Renal pelvis (tissue), 4 donors: Measurements from ENCODE around the gene RNASE8. TPM values are rescaled to one million over a fixed set of nuclear protein-coding genes. Genes with fewer than 3 reads are reported as not detected.

Experiments
- DNase-seq: peaks from one replicate; pipeline ENCODE4 v3.0.0-alpha.2; 2013
- polyA plus RNA-seq, 3 donors: library from polyadenylated mRNA; unstranded; fragments of 120-200 nt; gene quantifications; one replicate each; pipeline ENCODE4 v1.2.1, GENCODE V29; 2013; ENCODE audit not compliant: insufficient read length in 3 of 3

Gene RNASE8
- polyA plus RNA-seq, 3 donors, result not detected

GRCh38 chr14:21090940-21091663 lies 33.5 kb downstream of the RNASE8 start:
- DNase-seq, result no peak

- no peak for DNase-seq
Observed at GRCh38 chr14:21091821-21092272, 34.2 kb downstream of the RNASE8 start.

- DNase-seq, result peak; percentile 48
Observed at GRCh38 chr14:21092273-21093011, 34.8 kb downstream of the RNASE8 start.

GRCh38 chr14:21093018-21093417 lies 35.4 kb downstream of the RNASE8 start:
- DNase-seq, result no peak

GRCh38 chr14:21093769-21094681 lies 36.4 kb downstream of the RNASE8 start:
- peak; percentile 84 for DNase-seq

- no peak for DNase-seq
Observed at GRCh38 chr14:21095430-21096205, 38.0 kb downstream of the RNASE8 start.

- no peak for DNase-seq
Observed at GRCh38 chr14:21096438-21096837, 38.8 kb downstream of the RNASE8 start.

DNA sequence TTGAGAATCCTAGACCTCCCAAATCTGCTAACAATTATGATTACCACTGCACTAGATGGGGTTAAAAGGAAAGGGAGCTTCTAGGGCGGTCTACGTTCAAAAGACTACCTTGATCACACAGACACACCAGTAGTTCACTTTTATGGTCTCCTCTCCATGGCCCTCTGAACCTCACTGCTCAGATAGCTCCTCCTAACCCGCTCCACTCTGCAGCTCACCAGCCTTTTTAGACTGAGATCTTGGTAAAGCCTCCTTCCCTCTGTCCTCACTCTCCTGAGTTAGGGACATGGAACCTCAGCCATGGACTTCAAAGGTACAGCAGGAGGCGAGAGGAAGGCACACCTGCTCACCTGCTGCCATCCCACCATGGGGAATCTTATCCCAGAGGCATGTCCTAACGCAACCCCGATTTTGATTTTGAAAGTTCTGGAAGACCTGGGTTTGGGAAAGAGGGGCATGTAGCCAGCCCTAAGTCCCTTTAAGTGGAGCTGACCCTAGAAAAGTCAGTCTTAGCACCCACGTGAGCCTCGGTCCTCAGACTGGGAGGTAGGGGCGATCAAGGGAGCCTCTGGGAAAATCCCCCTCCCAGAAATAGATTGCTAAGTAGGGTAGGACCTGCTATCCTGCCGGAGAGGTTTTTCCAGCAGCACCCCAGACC lies 39.5 kb downstream of the RNASE8 start:
- DNase-seq, result no peak

GRCh38 chr14:21097636-21098075 lies 40.0 kb downstream of the RNASE8 start:
- DNase-seq, result no peak

DNA sequence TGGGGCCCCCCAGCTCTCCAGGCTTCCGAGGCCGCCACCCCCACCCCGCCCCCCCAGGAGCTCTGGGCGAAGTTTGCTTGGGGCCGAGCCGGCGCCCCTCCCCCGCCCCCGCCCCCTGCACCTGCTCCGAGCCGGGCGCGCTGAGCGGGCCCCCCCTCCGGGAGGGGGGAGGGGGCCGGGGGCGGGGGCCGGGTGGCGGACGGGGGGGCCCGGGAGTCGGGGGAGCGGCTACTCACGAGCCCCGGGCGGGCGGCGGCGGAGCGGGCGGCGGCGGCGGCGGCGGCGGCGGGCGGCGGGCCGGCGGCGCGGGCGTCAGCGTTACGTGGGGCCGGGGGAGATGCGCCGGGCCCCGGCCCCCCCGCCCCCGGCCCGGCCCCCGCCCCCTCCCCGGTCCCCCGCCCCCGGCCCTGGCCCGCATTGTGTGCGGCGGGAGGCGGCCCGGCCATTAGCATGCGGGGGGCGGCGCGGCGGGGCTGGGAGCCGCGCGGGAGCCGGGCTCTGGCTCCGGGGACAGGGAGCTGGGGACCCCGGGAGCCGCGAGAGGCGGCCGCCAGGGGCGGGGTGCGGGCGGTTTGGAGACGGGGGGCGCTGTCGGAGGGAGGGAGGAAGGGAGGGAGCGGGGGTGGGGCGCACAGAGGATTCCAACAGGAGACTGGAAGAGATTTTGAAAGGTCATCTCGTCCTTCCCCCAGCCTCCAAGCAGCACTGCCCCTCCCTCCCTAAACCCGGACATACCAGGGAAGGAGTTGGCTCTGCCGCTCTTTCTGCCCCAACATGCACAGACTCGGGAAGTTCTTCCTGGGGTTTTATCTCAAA lies 40.7 kb downstream of the RNASE8 start, which contains the start of gene ZNF219:
ZNF219 (minus strand) TSS at position 580 of the 816 bp plus-strand sequence. CDS start 5,064 bp downstream, outside the sequence.
- DNase-seq, result no peak

DNA sequence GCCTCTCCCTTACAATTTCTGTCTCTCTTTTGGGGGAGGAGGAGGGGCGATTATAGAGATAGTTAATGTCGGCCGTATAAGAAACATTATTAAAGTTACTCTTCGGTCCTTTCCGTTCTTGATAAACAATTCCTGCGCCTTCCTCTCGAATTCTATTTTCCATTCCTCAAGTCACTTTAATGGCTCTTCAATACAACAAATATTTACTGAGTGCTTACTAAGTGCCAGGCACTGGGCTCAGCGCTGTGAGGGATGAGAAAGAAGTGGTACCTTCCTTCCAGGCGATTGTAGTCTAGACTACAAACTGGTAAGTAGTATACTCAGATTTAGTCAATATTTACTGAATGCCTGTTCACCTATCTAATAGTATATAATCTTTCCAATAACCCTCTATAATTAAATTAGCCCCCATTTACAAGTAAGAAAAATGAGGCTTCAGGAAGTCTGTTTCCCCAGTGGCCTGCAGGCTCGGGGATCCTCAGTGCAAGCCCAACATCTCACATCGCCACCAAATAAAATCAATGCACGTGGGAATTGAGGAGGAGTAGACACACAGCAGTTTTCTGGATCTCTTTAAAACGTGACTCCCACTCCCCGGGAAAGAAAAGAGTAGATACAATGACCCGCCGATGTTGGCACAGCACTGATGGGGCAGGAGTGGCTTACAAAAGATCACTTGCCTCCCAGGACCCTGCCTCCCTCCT lies 41.4 kb downstream of the RNASE8 start:
- DNase-seq, result no peak

GRCh38 chr14:21099596-21099985 lies 42.0 kb downstream of the RNASE8 start:
- no peak for DNase-seq

DNA sequence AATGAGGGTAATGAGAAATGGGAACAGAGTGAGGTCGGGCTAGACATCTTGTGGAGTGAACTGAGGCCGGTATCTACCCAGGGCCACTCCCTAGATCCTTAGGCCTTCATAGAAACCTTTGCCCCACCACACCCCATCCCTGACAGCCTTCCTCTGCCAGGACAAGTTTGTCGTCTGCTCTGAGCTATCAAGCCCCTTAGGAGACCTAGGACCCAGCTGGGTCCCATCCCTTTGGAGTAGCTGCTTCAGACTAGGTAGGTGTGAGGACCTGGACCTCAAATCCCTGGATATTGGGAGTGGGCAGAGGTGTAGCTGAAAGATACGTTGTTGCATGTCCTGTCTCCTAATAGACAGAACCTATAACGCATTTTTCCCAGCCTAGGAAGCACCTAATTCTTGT lies 43.3 kb downstream of the RNASE8 start, which contains the start of gene TMEM253:
TMEM253 (plus strand) TSS at position 136 of the 400 bp plus-strand sequence. CDS start 278 bp downstream, outside the sequence.
- DNase-seq, result no peak

DNA sequence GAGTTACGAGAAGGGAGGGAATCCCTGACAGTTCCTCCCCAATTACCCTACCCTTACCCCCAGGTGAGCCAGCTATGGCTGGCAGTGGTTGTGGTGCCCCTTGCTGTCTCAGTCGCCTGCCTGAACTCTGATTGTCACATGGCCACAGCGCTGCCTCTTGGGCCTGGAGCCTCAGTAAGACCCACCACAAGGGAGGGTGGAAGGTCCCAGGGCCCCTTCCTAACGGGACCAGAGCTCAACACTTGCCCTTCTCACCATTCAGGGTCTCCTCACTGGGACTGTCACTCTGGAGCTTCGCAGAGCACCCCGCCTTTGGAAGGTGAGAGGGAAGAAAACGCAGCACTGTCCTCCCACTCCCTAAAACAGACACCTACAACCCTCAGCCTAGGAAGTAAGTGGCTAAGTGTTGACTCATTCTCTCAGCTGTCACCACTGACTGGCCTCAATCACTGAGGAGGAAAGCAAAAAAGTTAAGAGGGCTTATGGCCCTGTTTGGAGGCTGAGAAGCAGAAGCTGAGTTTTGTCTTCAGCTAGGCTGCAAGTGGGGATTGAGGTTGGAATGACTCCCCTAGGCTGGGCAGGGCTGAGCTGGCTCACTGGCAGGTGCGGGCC lies 44.3 kb downstream of the RNASE8 start:
- no peak for DNase-seq

- no peak for DNase-seq
Observed at GRCh38 chr14:21102521-21103410, 45.1 kb downstream of the RNASE8 start.

DNA sequence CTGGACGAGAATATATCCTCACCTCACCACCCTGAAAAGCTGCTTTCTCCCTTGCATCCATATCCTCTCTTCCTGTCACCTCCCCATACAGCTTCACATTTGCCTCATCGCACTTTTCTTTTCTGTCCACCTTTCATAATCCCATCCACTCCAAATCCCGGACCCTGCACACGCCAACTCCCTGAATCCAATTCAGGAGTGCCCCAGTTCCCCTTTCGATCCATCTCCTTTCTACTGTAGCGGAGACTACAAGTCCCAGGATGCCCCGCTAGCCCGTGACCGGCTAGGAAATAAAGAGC lies 45.7 kb downstream of the RNASE8 start:
- DNase-seq, result no peak

- DNase-seq, result peak; percentile 96
Observed at GRCh38 chr14:21103710-21104447, 46.3 kb downstream of the RNASE8 start.
